AML-193 (cell line): ENCODE measurements around the gene ZFPM1.

Source experiments
- DNase-seq, 2 experiments: peaks; one replicate each; lab custom pipeline; 2025; lab: John Stamatoyannopoulos, UW

Gene ZFPM1

GRCh38 chr16:88527937-88528743, 75.1 kb downstream of the ZFPM1 start:
- no peak for DNase-seq

GRCh38 chr16:88528902-88529318, 75.8 kb downstream of the ZFPM1 start:
- DNase-seq, result no peak

GRCh38 chr16:88529596-88529995, 76.5 kb downstream of the ZFPM1 start:
- DNase-seq, result no peak

- no peak for DNase-seq
These were observed 77.2 kb downstream of the ZFPM1 start for GRCh38 chr16:88530051-88530857.

GRCh38 chr16:88530858-88531203, 77.8 kb downstream of the ZFPM1 start:
- DNase-seq, result no peak

- no peak for DNase-seq
These were observed 78.3 kb downstream of the ZFPM1 start for GRCh38 chr16:88531346-88531745.

GRCh38 chr16:88531931-88532433, 78.9 kb downstream of the ZFPM1 start:
- DNase-seq, result no peak

GRCh38 chr16:88532434-88533241, 79.6 kb downstream of the ZFPM1 start:
- DNase-seq, result no peak

- DNase-seq, result no peak
These were observed 80.4 kb downstream of the ZFPM1 start for GRCh38 chr16:88533381-88533917.

- no peak for DNase-seq
These were observed 81.0 kb downstream of the ZFPM1 start for GRCh38 chr16:88533932-88534637.

GRCh38 chr16:88534638-88535190, 81.6 kb downstream of the ZFPM1 start:
- no peak for DNase-seq

GRCh38 chr16:88535191-88535856, 82.2 kb downstream of the ZFPM1 start:
- no peak for DNase-seq

GRCh38 chr16:88535857-88536222, 82.8 kb downstream of the ZFPM1 start:
- no peak for DNase-seq

- no peak for DNase-seq
These were observed 83.4 kb downstream of the ZFPM1 start for GRCh38 chr16:88536510-88536909.

- no peak for DNase-seq
These were observed 84.1 kb downstream of the ZFPM1 start for GRCh38 chr16:88536971-88537751.

GRCh38 chr16:88537859-88538258, 84.8 kb downstream of the ZFPM1 start:
- no peak for DNase-seq

- no peak for DNase-seq
These were observed 85.4 kb downstream of the ZFPM1 start for GRCh38 chr16:88538366-88539060.

GRCh38 chr16:88539261-88539651, 86.2 kb downstream of the ZFPM1 start:
- no peak for DNase-seq
